Bronchial epithelial cell (primary cell): ENCODE results near the gene DSC2. TPM values are rescaled to one million over a fixed set of nuclear protein-coding genes. Genes with fewer than 3 reads are reported as not detected.
"Not testable (repeated sequence)": the region's sequence is repeated elsewhere in the genome, so short reads cannot be mapped to it uniquely, and the experiment has no call there.

Source experiments
- DNase-seq: peaks from one replicate; pipeline ENCODE4 v3.0.0-alpha.2; 2010; ENCODE audit warnings: low read depth
- FAIRE-seq: peaks from 2 replicates; lab custom pipeline; 2011; peaks lifted over from hg19 to GRCh38; lab: Jason Lieb, UNC
- H3K27me3 ChIP-seq: 2 replicates; pipeline ENCODE4 v1.5.1; 2011; ENCODE audit warnings: low read length; ENCODE audit not compliant: control insufficient read depth, insufficient read depth
- H3K36me3 ChIP-seq: 2 replicates; pipeline ENCODE4 v1.5.1; 2011; ENCODE audit warnings: low read length; ENCODE audit not compliant: control insufficient read depth, insufficient read depth
- H3K4me3 ChIP-seq: 2 replicates; pipeline ENCODE4 v1.5.1; 2011; ENCODE audit warnings: mild to moderate bottlenecking, low read depth, low read length, control low read depth
- CTCF ChIP-seq: IDR thresholded peaks from 2 replicates; pipeline ENCODE4 v1.5.1; 2011; ENCODE audit warnings: mild to moderate bottlenecking, moderate library complexity, low read length, control low read depth, inconsistent platforms; ENCODE audit not compliant: insufficient read depth, severe bottlenecking
- total RNA-seq: library from RNA; depleted of rRNA; stranded (reverse); fragments of >200 nt; gene quantifications from 2 replicates; pipeline ENCODE4 v1.2.1, GENCODE V29; 2014

Gene DSC2
- total RNA-seq, 1 donor from 2014 or later, result 49.0 TPM

GRCh38 chr18:31134988-31135529 is 32.8 kb upstream of the DSC2 start:
- no peaks in the 10 kb centered on the region for H3K27me3 ChIP-seq
- no peak for TF ChIP-seq CTCF
- DNase-seq (no peak), FAIRE-seq (no peak)
- H3K36me3 ChIP-seq, result no peaks in the 10 kb centered on the region
- no peak overlapping the region for H3K4me3 ChIP-seq

GRCh38 chr18:31129398-31130115 is 27.3 kb upstream of the DSC2 start:
- DNase-seq, result no peak
- Histone ChIP-seq H3K36me3 (no peaks in the 10 kb centered on the region), H3K27me3 (no peaks in the 10 kb centered on the region), H3K4me3 (no peak overlapping the region)
- TF ChIP-seq CTCF, result no peak
- FAIRE-seq, result no peak

GRCh38 chr18:31125878-31126277 is 23.7 kb upstream of the DSC2 start:
- TF ChIP-seq CTCF, result no peak
- no peak for DNase-seq
- Histone ChIP-seq H3K4me3 (no peak overlapping the region), H3K27me3 (no peaks in the 10 kb centered on the region), H3K36me3 (no peaks in the 10 kb centered on the region)
- no peak for FAIRE-seq

- not testable (repeated sequence) for H3K27me3 ChIP-seq, H3K36me3 ChIP-seq, H3K4me3 ChIP-seq, FAIRE-seq, DNase-seq
These were observed 20.9 kb upstream of the DSC2 start for GRCh38 chr18:31123125-31123524.

GRCh38 chr18:31120594-31120993 is 18.4 kb upstream of the DSC2 start:
- no peak for DNase-seq
- no peak for FAIRE-seq
- no peak for TF ChIP-seq CTCF

GRCh38 chr18:31116853-31117595 is 14.8 kb upstream of the DSC2 start:
- DNase-seq (no peak), FAIRE-seq (no peak)
- Histone ChIP-seq H3K4me3 (no peak overlapping the region), H3K36me3 (no peaks in the 10 kb centered on the region), H3K27me3 (no peaks in the 10 kb centered on the region)
- TF ChIP-seq CTCF, result no peak

More at GRCh38 chr18:31120594-31120993, 18.4 kb upstream of the DSC2 start:
- Histone ChIP-seq H3K27me3 (no peaks in the 10 kb centered on the region), H3K36me3 (no peaks in the 10 kb centered on the region), H3K4me3 (no peak overlapping the region)
